RWPE1 (cell line): ENCODE data around the gene TNFRSF25.

ENCODE experiments used
- CTCF ChIA-PET: fragments of 350-600 bp; sonication (Branson Sonifier 250); formaldehyde crosslinking; extraction: SDS; loops from one replicate; lab custom pipeline; 2021; lab: Yijun Ruan, JAX
- POLR2A ChIA-PET: fragments of 400-600 bp; formaldehyde crosslinking; extraction: SDS; loops from one replicate; lab custom pipeline; 2020; ENCODE audit warnings: antibody characterized with exemption; ENCODE audit not compliant: low non-redundant PET; lab: Yijun Ruan, JAX
- DNase-seq: peaks from one replicate; pipeline ENCODE4 v3.0.0; 2012; ENCODE audit warnings: low spot score
- H3K27ac ChIP-seq: fragments of 450-650 bp; 2 replicates; pipeline ENCODE4 v1.5.1; 2017
- TF ChIP-seq, protein P1 (sequence below): fragments of 450-650 bp; conservative IDR thresholded peaks from 2 replicates; pipeline ENCODE4 v1.5.1; 2017; ENCODE audit warnings: low read depth, mild to moderate bottlenecking

TNFRSF25 gene

DNA sequence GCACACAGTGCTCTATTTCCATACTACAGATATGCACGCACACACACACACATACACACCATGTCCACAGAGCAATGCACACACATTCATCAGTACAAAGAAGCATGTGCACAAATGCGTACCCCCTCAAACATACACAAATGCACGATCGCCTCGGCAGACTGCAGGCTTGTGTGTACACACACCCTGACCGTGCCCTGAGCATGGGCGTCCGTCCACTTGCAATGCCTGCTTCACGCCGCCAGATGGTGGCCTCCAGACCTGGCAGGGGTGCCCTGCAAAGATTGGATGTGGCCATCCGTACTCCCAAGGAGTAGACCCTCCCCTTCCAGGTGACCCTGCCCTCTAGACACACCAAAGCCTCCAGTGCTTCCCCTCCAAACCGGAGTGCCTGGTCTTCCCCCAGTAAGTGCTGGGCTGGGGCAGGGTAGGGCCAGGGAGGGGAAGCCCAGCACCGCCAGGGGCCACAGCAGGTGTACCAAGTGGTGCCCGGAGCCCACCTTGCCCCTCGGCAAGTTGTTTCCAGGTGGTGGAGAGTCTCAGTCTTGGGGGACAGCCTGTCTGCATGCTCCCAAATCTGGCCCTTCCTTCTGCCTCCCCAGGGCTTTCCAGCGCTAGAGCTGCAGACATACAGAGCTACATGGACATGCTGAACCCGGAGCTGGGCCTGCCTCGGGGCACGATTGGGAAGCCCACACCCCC lies 20.8 kb downstream of the TNFRSF25 start:
- CTCF ChIA-PET, result interaction anchor here (0.7 kb wide), 1 partner anchor 44 kb away, joined by 4 read pairs; no protein-coding TSS in a partner anchor
- POLR2A ChIA-PET, result no interaction called here
- DNase-seq, result no peak
- H3K27ac ChIP-seq, result no peak overlapping the region
- TF ChIP-seq, protein P1, sequence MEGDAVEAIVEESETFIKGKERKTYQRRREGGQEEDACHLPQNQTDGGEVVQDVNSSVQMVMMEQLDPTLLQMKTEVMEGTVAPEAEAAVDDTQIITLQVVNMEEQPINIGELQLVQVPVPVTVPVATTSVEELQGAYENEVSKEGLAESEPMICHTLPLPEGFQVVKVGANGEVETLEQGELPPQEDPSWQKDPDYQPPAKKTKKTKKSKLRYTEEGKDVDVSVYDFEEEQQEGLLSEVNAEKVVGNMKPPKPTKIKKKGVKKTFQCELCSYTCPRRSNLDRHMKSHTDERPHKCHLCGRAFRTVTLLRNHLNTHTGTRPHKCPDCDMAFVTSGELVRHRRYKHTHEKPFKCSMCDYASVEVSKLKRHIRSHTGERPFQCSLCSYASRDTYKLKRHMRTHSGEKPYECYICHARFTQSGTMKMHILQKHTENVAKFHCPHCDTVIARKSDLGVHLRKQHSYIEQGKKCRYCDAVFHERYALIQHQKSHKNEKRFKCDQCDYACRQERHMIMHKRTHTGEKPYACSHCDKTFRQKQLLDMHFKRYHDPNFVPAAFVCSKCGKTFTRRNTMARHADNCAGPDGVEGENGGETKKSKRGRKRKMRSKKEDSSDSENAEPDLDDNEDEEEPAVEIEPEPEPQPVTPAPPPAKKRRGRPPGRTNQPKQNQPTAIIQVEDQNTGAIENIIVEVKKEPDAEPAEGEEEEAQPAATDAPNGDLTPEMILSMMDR, result no peak

DNA sequence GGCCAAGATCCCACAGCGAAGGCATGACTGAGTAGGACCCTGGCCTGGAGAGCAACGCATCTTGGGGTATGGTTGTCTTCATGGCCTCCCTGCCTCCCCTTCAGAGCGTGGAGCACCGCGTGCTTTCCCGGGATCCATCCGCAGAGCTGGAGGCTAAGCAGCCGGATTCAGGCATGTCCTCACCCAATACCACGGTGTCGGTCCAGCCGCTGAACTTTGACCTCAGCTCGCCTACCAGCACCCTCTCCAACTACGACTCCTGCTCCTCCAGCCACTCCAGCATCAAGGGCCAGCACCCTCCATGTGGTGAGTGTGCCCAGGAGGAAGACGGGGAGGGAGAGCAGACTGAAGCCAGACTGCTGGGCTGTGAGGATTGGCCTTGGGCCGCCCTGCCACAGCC lies 21.6 kb downstream of the TNFRSF25 start:
- ChIA-PET CTCF (no interaction called here), POLR2A (no interaction called here)
- TF ChIP-seq, protein P1, result no peak
- H3K27ac ChIP-seq, result no peak overlapping the region
- no peak for DNase-seq

DNA sequence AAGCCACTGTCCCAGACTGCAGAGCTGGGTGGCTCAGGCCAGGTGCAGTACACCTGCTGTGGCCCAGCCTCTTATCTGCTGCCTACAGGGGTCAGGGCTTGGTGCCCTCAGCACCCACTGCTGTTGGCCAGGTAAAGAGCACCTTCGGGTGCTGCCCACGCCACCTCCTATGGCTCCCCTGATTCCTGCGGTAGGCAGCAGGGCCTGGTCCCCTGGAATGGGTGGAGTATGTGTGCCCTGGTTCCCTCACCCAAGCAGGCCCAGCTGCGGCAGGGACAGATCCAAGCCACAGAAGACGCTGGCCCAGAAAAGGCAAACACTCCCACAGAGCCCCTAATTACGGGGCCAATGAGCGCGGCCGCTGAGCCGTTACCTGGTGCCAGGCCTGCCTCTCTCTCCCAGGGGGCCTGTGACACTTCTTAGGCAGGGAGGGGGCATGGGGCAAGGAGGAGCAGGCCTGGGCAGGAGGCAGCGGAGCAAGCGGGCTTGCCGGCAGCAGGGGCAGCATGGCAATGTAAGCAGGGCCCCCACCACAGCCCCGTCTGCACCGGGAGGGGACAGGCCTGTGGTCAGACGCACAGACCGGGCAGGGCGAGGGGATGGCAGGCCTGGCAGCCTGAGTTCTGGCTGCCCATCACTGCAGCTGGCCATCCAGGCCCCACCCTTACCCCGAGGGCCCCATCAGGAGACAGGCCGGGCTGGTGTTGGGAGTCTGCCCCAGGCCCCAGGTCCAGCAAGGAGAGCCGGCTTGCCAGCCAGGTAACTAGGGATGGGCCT lies 22.4 kb downstream of the TNFRSF25 start:
- ChIA-PET CTCF (interaction anchor here (0.6 to 1.2 kb wide), 2 partner anchors 196 to 781 kb away, joined by 4 to 5 read pairs; no protein-coding TSS in a partner anchor), POLR2A (interaction anchor here (0.6 to 0.7 kb wide), 2 partner anchors 47 to 384 kb away, joined by 5 to 6 read pairs; no protein-coding TSS in a partner anchor)
- TF ChIP-seq, protein P1, result no peak
- H3K27ac ChIP-seq, result no peak overlapping the region
- no peak for DNase-seq

DNA sequence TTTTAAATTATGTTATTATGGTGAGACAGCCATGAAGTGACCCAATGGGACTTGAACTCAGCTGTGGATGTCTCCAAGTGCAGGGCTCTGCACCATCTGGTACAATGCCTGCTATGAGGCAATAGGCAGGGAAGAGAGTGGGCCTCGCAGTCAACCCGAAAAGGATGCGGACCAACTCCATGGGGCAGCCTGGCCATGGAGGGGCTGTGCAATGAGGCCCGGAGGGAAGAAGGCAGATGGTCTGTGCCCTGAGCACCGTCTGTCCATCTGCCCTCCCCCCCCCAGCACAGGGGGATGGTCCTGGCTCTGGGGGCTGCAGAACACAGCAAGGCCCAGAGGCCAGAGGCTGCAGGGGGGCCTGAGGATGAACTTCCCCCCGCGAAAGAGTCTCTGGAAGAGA lies 24.4 kb downstream of the TNFRSF25 start:
- ChIA-PET POLR2A (no interaction called here), CTCF (interaction anchor here (5.5 kb wide), 1 partner anchor 21 kb away, joined by 85 read pairs; the partner anchor contains the start of gene HES2)
- TF ChIP-seq, protein P1, result no peak
- H3K27ac ChIP-seq, result no peak overlapping the region
- no peak for DNase-seq

DNA sequence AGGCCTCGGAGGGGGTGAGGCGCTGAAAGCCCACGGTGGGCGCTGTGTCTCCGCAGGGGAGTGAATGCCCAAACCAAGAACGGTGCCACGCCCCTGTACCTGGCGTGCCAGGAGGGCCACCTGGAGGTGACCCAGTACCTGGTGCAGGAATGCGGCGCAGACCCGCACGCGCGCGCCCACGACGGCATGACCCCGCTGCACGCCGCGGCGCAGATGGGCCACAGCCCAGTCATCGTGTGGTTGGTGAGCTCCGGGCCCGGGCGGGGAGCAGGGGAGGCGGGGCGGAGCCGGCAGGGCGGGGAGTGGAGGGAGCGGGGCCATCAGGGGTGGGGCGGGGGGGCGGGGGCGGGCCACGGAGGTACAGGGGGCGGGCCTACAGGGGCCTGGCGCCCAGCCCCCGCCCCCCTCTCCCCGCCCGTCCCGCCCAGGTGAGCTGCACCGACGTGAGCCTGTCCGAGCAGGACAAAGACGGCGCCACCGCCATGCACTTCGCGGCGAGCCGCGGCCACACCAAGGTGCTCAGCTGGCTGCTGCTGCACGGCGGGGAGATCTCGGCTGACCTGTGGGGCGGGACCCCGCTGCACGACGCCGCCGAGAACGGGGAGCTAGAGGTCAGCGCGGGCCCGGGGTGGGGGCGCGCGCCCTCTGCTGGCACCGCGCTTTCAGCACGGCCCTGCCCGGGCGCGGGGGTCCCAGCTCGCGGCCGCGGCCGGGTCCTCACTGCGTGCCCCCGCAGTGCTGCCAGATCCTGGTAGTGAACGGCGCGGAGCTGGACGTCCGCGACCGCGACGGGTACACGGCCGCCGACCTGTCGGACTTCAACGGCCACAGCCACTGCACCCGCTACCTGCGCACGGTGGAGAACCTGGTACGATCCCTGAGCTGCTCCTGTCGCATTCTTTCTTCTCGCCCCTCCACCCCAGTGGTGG lies 25.5 kb downstream of the TNFRSF25 start:
- TF ChIP-seq, protein P1, result peak; percentile 44
- 0 out of 2 replicates have a peak overlapping the region, but pooled peaks have one; percentile 58 for H3K27ac ChIP-seq
- DNase-seq, result peak; percentile 79
- CTCF ChIA-PET, result interaction anchor here (0.5 to 5.5 kb wide), 4 partner anchors 20 to 399 kb away, joined by 4 to 85 read pairs (median 7); partner anchors contain the start of gene HES2
- POLR2A ChIA-PET, result no interaction called here
